ENCODE measurements around the gene DUSP12.

GRCh38 chr1:161791904-161792655, 42.5 kb downstream of the DUSP12 start:
- no peak for TF ChIP-seq CTCF (IDR thresholded peaks at IDR 0.05)
- no peak for TF ChIP-seq POLR2AphosphoS5 (IDR thresholded peaks at IDR 0.05; ENCODE audit: insufficient read depth in 1 of 2, low read depth in 1 of 2)

Data from vagina (tissue), 2 donors.